ENCODE data around the gene PSMD2. TPM values are rescaled to one million over a fixed set of nuclear protein-coding genes. Genes with fewer than 3 reads are reported as not detected.

Gene PSMD2
- total RNA-seq, 1 experiment from 2014 or later: 344 TPM

DNA sequence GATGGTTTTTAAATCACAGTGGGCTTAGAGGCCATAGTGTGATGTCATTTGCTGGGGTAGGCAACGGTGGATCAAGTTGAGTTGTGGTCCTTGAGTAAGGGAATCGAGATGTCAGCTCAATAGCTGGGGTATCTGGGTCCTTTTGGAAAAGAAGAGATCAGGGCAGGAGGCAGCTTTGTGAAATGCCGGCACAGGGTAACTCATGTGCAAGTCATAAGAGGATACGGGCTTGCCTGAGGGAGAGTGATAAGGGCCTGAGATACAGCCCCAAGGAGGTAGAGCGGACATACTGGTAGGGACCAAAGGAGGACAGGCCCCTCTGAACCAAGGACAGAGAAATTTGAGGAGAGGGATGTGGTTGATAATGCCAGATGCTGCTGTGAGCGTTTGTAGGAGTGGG, 34.1 kb downstream of the PSMD2 start:
- Histone ChIP-seq H3K79me1 (ENCODE audit: insufficient read depth, low read depth, low read length, poor library complexity, severe bottlenecking) (no peaks in the 10 kb centered on the region), H2BK120ac (ENCODE audit: low read depth, low read length, poor library complexity, severe bottlenecking) (no peak overlapping the region), H3K27ac (ENCODE audit: insufficient read length, low read depth, low read length) (no peak overlapping the region), H4K8ac (replicated peaks; ENCODE audit: insufficient read length, low read depth, low read length) (no peak overlapping the region), H3K56ac (ENCODE audit: insufficient read length, low read depth, low read length) (no peak overlapping the region), H4K91ac (ENCODE audit: insufficient read length, low read depth, low read length) (no peak overlapping the region), H3K9ac (ENCODE audit: extremely low read depth, insufficient read length, low read length) (no peak overlapping the region), H3K23me2 (ENCODE audit: insufficient read length, low read depth, low read length, poor library complexity, severe bottlenecking) (peaks cover 7% of the 10 kb centered on the region), H3K9me3 (ENCODE audit: control insufficient read depth, low read depth, low read length) (no peaks in the 10 kb centered on the region), H3K4me1 (ENCODE audit: insufficient read depth, low read length) (no peaks in the 10 kb centered on the region), H2BK5ac (ENCODE audit: insufficient read length, low read length) (no peak overlapping the region), H3K79me2 (ENCODE audit: insufficient read depth, low read length) (no peaks in the 10 kb centered on the region), H2AK5ac (ENCODE audit: insufficient read length, low read length) (no peak overlapping the region), H3K14ac (ENCODE audit: insufficient read depth, low read length) (no peak overlapping the region), H3K27me3 (ENCODE audit: insufficient read depth, low read length) (no peaks in the 10 kb centered on the region), H3K18ac (ENCODE audit: insufficient read length, low read depth, low read length) (no peak overlapping the region), H2AFZ (ENCODE audit: low read length) (no peak overlapping the region), H3K4me2 (ENCODE audit: insufficient read depth, insufficient read length, low read length) (no peak overlapping the region), H4K5ac (ENCODE audit: insufficient read length, low read depth, low read length) (no peak overlapping the region), H3K23ac (ENCODE audit: insufficient read length, low read depth, low read length) (no peak overlapping the region), H3K4ac (ENCODE audit: low read depth, low read length) (no peak overlapping the region), H2BK15ac (ENCODE audit: low read depth, low read length) (no peak overlapping the region), H3T11ph (ENCODE audit: low read length) (no peak overlapping the region), H4K20me1 (ENCODE audit: control insufficient read depth, insufficient read depth, insufficient read length) (no peaks in the 10 kb centered on the region), H2BK20ac (ENCODE audit: low read depth, low read length, poor library complexity, severe bottlenecking) (no peak overlapping the region), H2BK12ac (ENCODE audit: insufficient read length, low read depth, low read length) (no peak overlapping the region)
- H3K27ac Mint-ChIP-seq: peak overlapping the region in 2 of 3 experiments; percentile 45 to 73; a peak in 4 of 7 replicates
- H3K36me3 Mint-ChIP-seq (ENCODE audit: insufficient read depth in 1 of 3, low read depth in 3 of 3): peaks cover 53 to 72% (median 61%) of the 10 kb centered on the region in 3 experiments; a peak in 6 of 7 replicates
- no CpG with 5 or more reads among the region's 6 CpGs for WGBS (ENCODE audit: extremely low coverage, insufficient read length, low lambda C conversion rate)
- TF ChIP-seq, protein P1, sequence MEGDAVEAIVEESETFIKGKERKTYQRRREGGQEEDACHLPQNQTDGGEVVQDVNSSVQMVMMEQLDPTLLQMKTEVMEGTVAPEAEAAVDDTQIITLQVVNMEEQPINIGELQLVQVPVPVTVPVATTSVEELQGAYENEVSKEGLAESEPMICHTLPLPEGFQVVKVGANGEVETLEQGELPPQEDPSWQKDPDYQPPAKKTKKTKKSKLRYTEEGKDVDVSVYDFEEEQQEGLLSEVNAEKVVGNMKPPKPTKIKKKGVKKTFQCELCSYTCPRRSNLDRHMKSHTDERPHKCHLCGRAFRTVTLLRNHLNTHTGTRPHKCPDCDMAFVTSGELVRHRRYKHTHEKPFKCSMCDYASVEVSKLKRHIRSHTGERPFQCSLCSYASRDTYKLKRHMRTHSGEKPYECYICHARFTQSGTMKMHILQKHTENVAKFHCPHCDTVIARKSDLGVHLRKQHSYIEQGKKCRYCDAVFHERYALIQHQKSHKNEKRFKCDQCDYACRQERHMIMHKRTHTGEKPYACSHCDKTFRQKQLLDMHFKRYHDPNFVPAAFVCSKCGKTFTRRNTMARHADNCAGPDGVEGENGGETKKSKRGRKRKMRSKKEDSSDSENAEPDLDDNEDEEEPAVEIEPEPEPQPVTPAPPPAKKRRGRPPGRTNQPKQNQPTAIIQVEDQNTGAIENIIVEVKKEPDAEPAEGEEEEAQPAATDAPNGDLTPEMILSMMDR (conservative IDR thresholded peaks at IDR 0.05): no peak
- H3K9me3 Mint-ChIP-seq: no peaks in the 10 kb centered on the region
- H3K4me1 Mint-ChIP-seq: peaks cover 25 to 30% of the 10 kb centered on the region in 2 experiments
- no peak for DNase-seq
- H3K4me3 Mint-ChIP-seq: no peak overlapping the region
- no peaks in the 10 kb centered on the region; the same call in none of the 2 replicates for H3K27me3 Mint-ChIP-seq (ENCODE audit: low read depth)
